HG03066 (cell line): ENCODE data around the gene DIRAS1.

Experiments
- ATAC-seq: cut with Tn5 transposase; IDR thresholded peaks from one replicate; pipeline ENCODE4 v1.9.1; 2021; ENCODE audit warnings: low read depth; ENCODE audit not compliant: unreplicated experiment

The DIRAS1 gene

GRCh38 chr19:2728783-2729387 lies 7.7 kb upstream of the DIRAS1 start:
- no peak for ATAC-seq

- no peak for ATAC-seq
Measured at GRCh38 chr19:2727640-2727944, 6.4 kb upstream of the DIRAS1 start.

GRCh38 chr19:2726904-2727639 lies 5.9 kb upstream of the DIRAS1 start:
- ATAC-seq = no peak

GRCh38 chr19:2726160-2726855 lies 5.1 kb upstream of the DIRAS1 start:
- no peak for ATAC-seq

GRCh38 chr19:2724148-2724557 lies 3.0 kb upstream of the DIRAS1 start:
- ATAC-seq = no peak

- ATAC-seq = no peak
Measured at GRCh38 chr19:2723747-2724146, 2.6 kb upstream of the DIRAS1 start.

GRCh38 chr19:2723345-2723715 lies 2.2 kb upstream of the DIRAS1 start:
- ATAC-seq = no peak

- ATAC-seq = no peak
Measured at GRCh38 chr19:2722541-2723344, 1.6 kb upstream of the DIRAS1 start.

GRCh38 chr19:2721570-2722540 lies 683 bp upstream of the DIRAS1 start:
- ATAC-seq = no peak

- ATAC-seq = no peak
Measured at GRCh38 chr19:2719920-2720776, 1.0 kb downstream of the DIRAS1 start.

- no peak for ATAC-seq
Measured at GRCh38 chr19:2719232-2719735, 1.9 kb downstream of the DIRAS1 start.

GRCh38 chr19:2717638-2718541 lies 3.3 kb downstream of the DIRAS1 start:
- ATAC-seq = no peak

- no peak for ATAC-seq
Measured at GRCh38 chr19:2716722-2717637, 4.2 kb downstream of the DIRAS1 start.

- ATAC-seq = no peak
Measured at GRCh38 chr19:2716275-2716650, 4.9 kb downstream of the DIRAS1 start.

GRCh38 chr19:2715470-2716274 lies 5.5 kb downstream of the DIRAS1 start:
- ATAC-seq = no peak
